Measurements from ENCODE around the gene RPL7A. TPM values are rescaled to one million over a fixed set of nuclear protein-coding genes. Genes with fewer than 3 reads are reported as not detected.

The RPL7A gene
- total RNA-seq, 1 experiment from 2014 or later, result 2,895 TPM

DNA sequence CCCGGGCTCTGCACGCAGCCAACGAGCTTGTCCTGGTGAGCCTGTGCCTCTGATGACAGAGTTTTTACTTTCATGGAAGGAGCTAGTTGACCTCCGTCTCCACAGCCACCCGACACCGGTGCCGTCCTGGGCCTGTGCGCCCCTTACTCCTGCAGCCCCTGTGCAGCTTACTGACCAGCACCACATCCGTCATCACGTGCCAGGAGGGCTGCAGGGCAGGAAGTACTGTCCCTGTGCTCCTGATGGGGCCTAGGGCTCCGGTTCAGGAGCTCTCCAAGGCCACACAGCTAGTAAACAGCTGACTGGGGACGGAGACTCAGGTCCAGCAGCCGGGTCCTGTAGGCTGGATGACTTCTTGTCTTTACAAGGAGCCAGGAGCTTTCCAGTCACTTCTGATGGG is 38.3 kb downstream of the RPL7A start:
- Mint-ChIP-seq H3K4me3 (no peak overlapping the region), H3K27ac (no peak overlapping the region), H3K27me3 (ENCODE audit: low read depth) (peaks cover 20% of the 10 kb centered on the region), H3K9me3 (peaks cover 8 to 13% of the 10 kb centered on the region in 2 experiments), H3K36me3 (ENCODE audit: insufficient read depth in 1 of 3, low read depth in 3 of 3) (peaks cover 0 to 1% (median 0%) of the 10 kb centered on the region in 3 experiments; a peak in 1 of 7 replicates), H3K4me1 (no peaks in the 10 kb centered on the region)
- no peak overlapping the region for H4K8ac ChIP-seq (replicated peaks; ENCODE audit: insufficient read length, low read depth, low read length)
- peaks cover 3% of the 10 kb centered on the region for H4K20me1 ChIP-seq (ENCODE audit: control insufficient read depth, insufficient read depth, insufficient read length)
- no peaks in the 10 kb centered on the region for H3K79me1 ChIP-seq (ENCODE audit: insufficient read depth, low read depth, low read length, poor library complexity, severe bottlenecking)
- H4K5ac ChIP-seq (ENCODE audit: insufficient read length, low read depth, low read length), result no peak overlapping the region
- no peak overlapping the region for H3K27ac ChIP-seq (ENCODE audit: insufficient read length, low read depth, low read length)
- H3K4me1 ChIP-seq (ENCODE audit: insufficient read depth, low read length), result no peaks in the 10 kb centered on the region
- no peak for DNase-seq
- H2BK5ac ChIP-seq (ENCODE audit: insufficient read length, low read length), result no peak overlapping the region
- no peak overlapping the region for H2BK12ac ChIP-seq (ENCODE audit: insufficient read length, low read depth, low read length)
- no peak overlapping the region for H2BK120ac ChIP-seq (ENCODE audit: low read depth, low read length, poor library complexity, severe bottlenecking)
- no peak overlapping the region for H3K23ac ChIP-seq (ENCODE audit: insufficient read length, low read depth, low read length)
- H3K27me3 ChIP-seq (ENCODE audit: insufficient read depth, low read length), result no peaks in the 10 kb centered on the region
- TF ChIP-seq, protein P1, sequence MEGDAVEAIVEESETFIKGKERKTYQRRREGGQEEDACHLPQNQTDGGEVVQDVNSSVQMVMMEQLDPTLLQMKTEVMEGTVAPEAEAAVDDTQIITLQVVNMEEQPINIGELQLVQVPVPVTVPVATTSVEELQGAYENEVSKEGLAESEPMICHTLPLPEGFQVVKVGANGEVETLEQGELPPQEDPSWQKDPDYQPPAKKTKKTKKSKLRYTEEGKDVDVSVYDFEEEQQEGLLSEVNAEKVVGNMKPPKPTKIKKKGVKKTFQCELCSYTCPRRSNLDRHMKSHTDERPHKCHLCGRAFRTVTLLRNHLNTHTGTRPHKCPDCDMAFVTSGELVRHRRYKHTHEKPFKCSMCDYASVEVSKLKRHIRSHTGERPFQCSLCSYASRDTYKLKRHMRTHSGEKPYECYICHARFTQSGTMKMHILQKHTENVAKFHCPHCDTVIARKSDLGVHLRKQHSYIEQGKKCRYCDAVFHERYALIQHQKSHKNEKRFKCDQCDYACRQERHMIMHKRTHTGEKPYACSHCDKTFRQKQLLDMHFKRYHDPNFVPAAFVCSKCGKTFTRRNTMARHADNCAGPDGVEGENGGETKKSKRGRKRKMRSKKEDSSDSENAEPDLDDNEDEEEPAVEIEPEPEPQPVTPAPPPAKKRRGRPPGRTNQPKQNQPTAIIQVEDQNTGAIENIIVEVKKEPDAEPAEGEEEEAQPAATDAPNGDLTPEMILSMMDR (conservative IDR thresholded peaks at IDR 0.05), result no peak
- H3K4me2 ChIP-seq (ENCODE audit: insufficient read depth, insufficient read length, low read length), result no peak overlapping the region
- H3K23me2 ChIP-seq (ENCODE audit: insufficient read length, low read depth, low read length, poor library complexity, severe bottlenecking), result no peaks in the 10 kb centered on the region
- no peak overlapping the region for H3K56ac ChIP-seq (ENCODE audit: insufficient read length, low read depth, low read length)
- no peaks in the 10 kb centered on the region for H3K79me2 ChIP-seq (ENCODE audit: insufficient read depth, low read length)
- H2BK20ac ChIP-seq (ENCODE audit: low read depth, low read length, poor library complexity, severe bottlenecking), result no peak overlapping the region
- H3K14ac ChIP-seq (ENCODE audit: insufficient read depth, low read length), result no peak overlapping the region
- no peak overlapping the region for H3T11ph ChIP-seq (ENCODE audit: low read length)
- no peak overlapping the region for H2BK15ac ChIP-seq (ENCODE audit: low read depth, low read length)
- no peak overlapping the region for H4K91ac ChIP-seq (ENCODE audit: insufficient read length, low read depth, low read length)
- H2AFZ ChIP-seq (ENCODE audit: low read length), result no peak overlapping the region
- no CpG with 5 or more reads among the region's 13 CpGs for WGBS (ENCODE audit: extremely low coverage, insufficient read length, low lambda C conversion rate)
- no peak overlapping the region for H3K18ac ChIP-seq (ENCODE audit: insufficient read length, low read depth, low read length)
- H3K9ac ChIP-seq (ENCODE audit: extremely low read depth, insufficient read length, low read length), result no peak overlapping the region
- H3K4ac ChIP-seq (ENCODE audit: low read depth, low read length), result no peak overlapping the region
- no peaks in the 10 kb centered on the region for H3K9me3 ChIP-seq (ENCODE audit: control insufficient read depth, low read depth, low read length)
- H2AK5ac ChIP-seq (ENCODE audit: insufficient read length, low read length), result no peak overlapping the region
